ENCODE measurements around the gene CBFB.
"Not testable (repeated sequence)": the region's sequence is repeated elsewhere in the genome, so short reads cannot be mapped to it uniquely, and the experiment has no call there.

The CBFB gene

GRCh38 chr16:67039260-67040020, 10.5 kb downstream of the CBFB start:
- Histone ChIP-seq H3K36me3 (ENCODE audit: control insufficient read depth, insufficient read depth, low read length) (peaks cover 1% of the 10 kb centered on the region; the same call in 1 of the 2 replicates), H3K4me3 (replicated peaks; ENCODE audit: low read depth, low read length) (no peak overlapping the region), H3K27me3 (replicated peaks; ENCODE audit: control insufficient read depth, insufficient read depth, low read length) (no peaks in the 10 kb centered on the region)
- DNase-seq (ENCODE audit: extremely low read depth, insufficient read length) = no peak
- no peak for TF ChIP-seq CTCF (IDR thresholded peaks at IDR 0.05; ENCODE audit: insufficient read depth, low read length, poor library complexity, severe bottlenecking)

- Histone ChIP-seq H3K4me3 (replicated peaks; ENCODE audit: low read depth, low read length) (no peak overlapping the region), H3K27me3 (replicated peaks; ENCODE audit: control insufficient read depth, insufficient read depth, low read length) (no peaks in the 10 kb centered on the region), H3K36me3 (ENCODE audit: control insufficient read depth, insufficient read depth, low read length) (peaks cover 1% of the 10 kb centered on the region; the same call in 1 of the 2 replicates)
- DNase-seq (ENCODE audit: extremely low read depth, insufficient read length) = no peak
- no peak for TF ChIP-seq CTCF (IDR thresholded peaks at IDR 0.05; ENCODE audit: insufficient read depth, low read length, poor library complexity, severe bottlenecking)
Measured at GRCh38 chr16:67040166-67040565, 11.2 kb downstream of the CBFB start.

GRCh38 chr16:67040906-67041305, 12.0 kb downstream of the CBFB start:
- peaks cover 1% of the 10 kb centered on the region; the same call in 1 of the 2 replicates for H3K36me3 ChIP-seq (ENCODE audit: control insufficient read depth, insufficient read depth, low read length)
- no peak for TF ChIP-seq CTCF (IDR thresholded peaks at IDR 0.05; ENCODE audit: insufficient read depth, low read length, poor library complexity, severe bottlenecking)
- no peak for DNase-seq (ENCODE audit: extremely low read depth, insufficient read length)
- H3K27me3 ChIP-seq (replicated peaks; ENCODE audit: control insufficient read depth, insufficient read depth, low read length) = no peaks in the 10 kb centered on the region
- no peak overlapping the region for H3K4me3 ChIP-seq (replicated peaks; ENCODE audit: low read depth, low read length)

GRCh38 chr16:67041520-67041919, 12.6 kb downstream of the CBFB start:
- DNase-seq (ENCODE audit: extremely low read depth, insufficient read length); H3K27me3 ChIP-seq (replicated peaks; ENCODE audit: control insufficient read depth, insufficient read depth, low read length); H3K36me3 ChIP-seq (ENCODE audit: control insufficient read depth, insufficient read depth, low read length); H3K4me3 ChIP-seq (replicated peaks; ENCODE audit: low read depth, low read length): not testable (repeated sequence)

GRCh38 chr16:67043420-67043819, 14.5 kb downstream of the CBFB start:
- no peak for TF ChIP-seq CTCF (IDR thresholded peaks at IDR 0.05; ENCODE audit: insufficient read depth, low read length, poor library complexity, severe bottlenecking)
- Histone ChIP-seq H3K4me3 (replicated peaks; ENCODE audit: low read depth, low read length) (no peak overlapping the region), H3K36me3 (ENCODE audit: control insufficient read depth, insufficient read depth, low read length) (peaks cover 1% of the 10 kb centered on the region; the same call in 1 of the 2 replicates), H3K27me3 (replicated peaks; ENCODE audit: control insufficient read depth, insufficient read depth, low read length) (no peaks in the 10 kb centered on the region)
- DNase-seq (ENCODE audit: extremely low read depth, insufficient read length) = no peak

GRCh38 chr16:67050796-67051195, 21.8 kb downstream of the CBFB start:
- Histone ChIP-seq H3K27me3 (replicated peaks; ENCODE audit: control insufficient read depth, insufficient read depth, low read length) (no peaks in the 10 kb centered on the region), H3K4me3 (replicated peaks; ENCODE audit: low read depth, low read length) (no peak overlapping the region), H3K36me3 (ENCODE audit: control insufficient read depth, insufficient read depth, low read length) (no peaks in the 10 kb centered on the region; the same call in 1 of the 2 replicates)
- no peak for DNase-seq (ENCODE audit: extremely low read depth, insufficient read length)
- no peak for TF ChIP-seq CTCF (IDR thresholded peaks at IDR 0.05; ENCODE audit: insufficient read depth, low read length, poor library complexity, severe bottlenecking)
